NCI-H2107 treated with DMSO at 0.1 percent for 48 hours (cell line): ENCODE data around the gene ITGA8.
"Not testable (repeated sequence)": the region's sequence is repeated elsewhere in the genome, so short reads cannot be mapped to it uniquely, and the experiment has no call there.

Experiments
- DNase-seq: peaks from one replicate; lab custom pipeline; 2025; ENCODE audit not compliant: unreplicated experiment; lab: John Stamatoyannopoulos, UW

ITGA8 gene

DNA sequence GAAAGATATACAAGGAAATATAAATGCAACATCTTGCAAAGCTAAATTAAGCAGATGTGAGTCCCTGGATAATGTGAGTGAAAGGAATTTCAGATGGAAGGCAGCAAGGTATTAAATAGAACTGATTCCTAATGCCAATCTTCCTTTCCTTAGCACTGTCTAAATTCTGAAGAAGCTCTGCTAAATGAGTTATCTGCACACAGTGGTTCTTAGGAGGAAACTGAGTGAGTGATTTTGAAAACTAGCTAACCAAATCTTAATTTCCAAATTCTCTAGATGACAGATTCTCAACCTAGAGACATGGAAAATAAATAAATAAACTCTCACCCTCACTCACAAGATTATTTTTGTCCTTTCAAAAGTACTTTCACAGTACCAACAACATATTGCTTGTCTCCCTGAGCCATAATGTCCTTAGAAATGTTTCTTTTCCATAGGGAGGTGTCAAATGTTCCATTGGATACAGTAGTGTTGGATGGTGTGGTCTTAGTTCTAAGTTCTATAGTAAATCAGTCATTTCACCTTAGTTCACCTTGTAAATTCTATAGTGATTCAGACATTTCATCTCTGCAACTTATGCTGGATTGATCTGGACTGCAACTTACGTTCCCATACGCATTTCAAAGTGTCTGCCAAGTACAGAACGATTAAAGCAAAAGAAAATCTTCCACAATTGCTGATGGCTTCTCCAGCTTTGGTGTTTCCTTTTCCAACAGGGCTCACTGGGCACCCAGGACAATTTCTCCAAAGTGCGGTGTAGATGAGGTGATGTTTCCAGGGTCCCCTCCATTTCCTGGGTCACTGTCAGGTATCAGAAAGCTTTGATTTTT lies 203.3 kb downstream of the ITGA8 start:
- DNase-seq = no peak

DNA sequence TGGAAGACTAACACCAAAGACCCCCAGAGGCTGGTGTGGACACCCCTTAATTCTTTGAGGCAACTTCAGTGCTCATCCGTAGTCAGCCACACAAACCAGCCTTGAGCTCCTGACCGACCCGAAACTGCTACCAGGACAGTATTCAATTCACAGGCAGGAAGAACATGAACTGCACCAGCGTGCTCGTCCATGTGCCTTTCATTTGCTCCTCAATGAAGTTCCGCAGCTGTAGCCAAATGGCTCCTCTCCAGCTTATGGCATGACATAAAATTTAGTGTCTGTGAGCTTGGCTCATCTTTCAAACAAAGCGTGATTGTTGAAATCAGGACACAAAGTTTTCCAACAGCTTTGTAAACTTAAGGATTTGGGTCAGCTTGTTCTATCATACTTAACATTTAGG lies 204.5 kb downstream of the ITGA8 start:
- no peak for DNase-seq

DNA sequence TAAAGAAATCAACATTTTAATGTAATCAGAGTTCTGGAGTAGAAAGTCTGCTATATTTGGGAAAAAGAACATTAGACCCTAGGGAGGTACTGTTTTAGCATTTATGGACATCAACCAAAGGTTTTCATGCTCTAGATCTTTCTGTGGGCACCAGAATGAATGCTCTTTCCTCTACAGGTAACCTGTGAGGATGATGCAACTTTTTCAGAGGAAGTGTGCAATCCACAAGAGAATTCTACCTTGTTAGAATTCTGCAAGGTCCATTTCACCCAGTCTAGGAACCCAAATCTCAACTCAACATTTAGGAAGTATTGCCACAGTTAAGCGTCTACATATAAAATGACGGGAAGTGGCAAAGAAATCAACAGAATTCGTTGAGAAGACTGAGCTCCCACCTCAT lies 208.8 kb downstream of the ITGA8 start:
- DNase-seq = no peak

DNA sequence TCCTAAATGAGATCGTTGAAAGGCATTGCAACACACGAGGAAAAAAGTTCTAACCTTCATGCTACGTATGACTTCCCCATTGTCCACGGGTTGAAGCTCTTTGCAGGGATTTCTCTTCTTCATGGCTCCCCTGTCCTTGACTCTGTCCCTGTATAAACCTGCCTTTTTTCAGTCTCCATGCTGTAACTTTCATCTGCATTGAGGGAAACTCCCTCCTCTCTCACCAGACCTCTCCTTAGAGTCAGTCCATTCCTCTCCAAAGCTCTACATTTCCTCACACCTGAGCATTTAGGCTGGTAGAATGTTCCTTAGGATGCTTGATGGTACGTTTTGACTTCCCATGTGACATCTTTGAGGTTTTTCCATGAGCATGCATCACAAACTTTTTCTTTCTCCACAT lies 214.4 kb downstream of the ITGA8 start:
- no peak for DNase-seq

DNA sequence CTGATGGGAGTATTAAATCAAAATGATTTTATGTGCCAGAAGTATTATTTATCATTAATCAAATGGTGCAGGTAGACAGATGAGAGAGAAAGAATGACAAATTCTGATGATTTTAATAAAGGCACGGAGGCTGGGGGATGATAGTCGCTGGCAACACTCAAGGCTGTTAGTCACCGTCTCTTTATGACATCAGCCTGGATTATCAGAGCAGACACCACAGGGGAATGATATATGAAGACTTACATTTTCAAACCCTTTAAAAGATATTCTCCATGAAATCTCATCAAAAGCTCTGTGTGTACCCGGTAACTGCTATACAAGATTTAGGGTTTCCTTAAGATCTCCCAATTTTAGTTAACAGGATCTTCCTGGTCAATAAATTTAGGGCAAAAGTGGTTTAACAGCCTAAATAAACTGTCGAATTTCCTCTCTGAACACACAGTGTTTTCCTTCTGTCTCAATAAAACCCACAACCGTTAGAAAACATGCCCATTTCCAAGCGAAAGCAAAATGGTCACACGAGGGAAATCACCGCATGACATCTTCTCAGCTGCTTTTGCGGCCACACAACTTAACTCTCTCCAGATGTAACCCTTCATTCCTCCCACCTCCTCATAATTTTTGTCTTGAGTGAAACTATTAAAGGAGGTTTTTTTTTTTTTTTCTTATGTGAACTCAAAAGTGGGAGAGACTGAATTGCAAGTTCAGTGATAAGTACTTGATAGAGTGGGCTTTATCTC lies 215.5 kb downstream of the ITGA8 start:
- no peak for DNase-seq

DNA sequence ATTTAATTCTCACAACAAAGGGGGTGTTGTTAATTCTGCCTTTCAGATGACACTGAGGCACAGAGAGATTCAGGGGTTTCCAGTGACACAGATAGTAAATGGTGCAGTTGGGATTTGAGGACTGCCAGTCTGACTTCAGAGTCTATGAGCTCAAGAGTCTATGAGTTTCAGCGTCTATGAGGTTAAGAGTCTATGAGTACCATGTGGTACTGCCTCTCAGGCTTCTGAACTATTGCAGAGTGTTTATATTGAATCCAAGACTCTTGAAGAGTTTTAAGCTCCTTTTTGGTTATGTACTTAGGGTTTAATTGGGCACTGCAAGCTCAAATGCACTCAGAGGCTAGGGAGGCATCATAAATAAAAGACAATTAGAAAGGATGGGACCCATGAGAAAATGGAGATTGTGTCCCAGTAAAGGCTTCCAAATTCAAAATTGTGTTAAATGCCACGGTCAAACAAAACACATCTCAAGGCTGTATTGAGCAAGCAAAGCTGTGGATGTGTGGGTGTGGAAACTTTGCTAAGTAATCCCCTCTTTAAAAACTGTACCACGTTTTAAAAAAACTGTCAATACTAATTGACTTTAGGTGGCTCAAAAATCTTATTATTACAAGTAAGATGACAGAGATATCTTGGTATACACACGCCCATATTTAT lies 224.7 kb downstream of the ITGA8 start:
- no peak for DNase-seq

DNA sequence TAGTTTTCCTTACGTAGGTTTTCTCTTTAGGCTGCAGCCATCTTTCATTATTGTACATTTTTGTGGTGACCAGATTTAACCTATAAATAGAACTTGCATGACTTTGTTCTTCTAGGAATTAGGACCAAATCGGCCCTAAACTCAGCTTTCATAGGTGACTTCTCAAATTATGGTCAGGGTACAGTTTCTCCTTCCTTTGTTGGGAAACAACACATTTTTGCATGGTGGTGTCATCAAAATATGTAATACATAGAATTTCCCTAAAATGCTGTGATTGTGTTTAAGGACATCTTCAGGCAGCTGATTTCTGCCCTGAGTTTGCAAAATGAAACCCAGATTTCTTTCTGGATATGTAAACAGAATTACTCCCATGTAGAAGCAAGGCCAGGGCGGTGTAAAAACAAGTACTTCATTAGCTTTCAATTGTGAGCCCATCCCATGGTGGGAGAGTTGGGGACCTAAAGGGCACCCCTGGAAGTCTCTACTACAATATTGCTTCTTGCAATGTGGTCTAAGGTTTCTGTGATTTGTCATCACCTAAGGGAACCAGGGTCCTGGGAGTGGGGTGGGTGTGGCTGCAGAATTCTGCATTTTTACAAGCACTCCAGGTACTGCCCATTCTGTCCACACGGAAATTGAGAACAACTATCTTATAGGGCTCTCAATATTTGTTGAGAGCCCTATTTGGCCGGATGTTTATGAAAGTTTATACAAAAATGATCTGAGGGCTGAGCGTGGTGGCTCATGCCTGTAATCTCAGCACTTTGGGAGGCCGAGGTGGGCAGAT lies 227.7 kb downstream of the ITGA8 start:
- DNase-seq = no peak

DNA sequence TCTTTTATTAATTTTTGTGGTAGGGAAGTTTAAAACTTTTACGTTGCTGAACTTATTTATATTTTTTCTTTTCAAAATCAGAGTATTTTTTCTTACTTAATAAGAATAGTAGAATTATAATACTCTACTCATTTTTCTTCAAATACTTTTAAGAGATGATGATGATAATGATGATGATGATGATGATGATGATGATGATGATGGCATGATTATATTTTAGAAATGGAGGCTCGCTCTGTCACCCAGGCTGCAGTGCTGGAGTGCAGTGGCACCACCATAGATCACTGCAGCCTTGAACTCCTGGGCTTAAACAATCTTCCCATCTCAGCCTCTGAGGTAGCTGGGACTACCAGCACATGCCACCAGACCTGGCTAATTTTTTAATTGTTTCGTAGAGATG lies 230.3 kb downstream of the ITGA8 start:
- DNase-seq = no peak

DNA sequence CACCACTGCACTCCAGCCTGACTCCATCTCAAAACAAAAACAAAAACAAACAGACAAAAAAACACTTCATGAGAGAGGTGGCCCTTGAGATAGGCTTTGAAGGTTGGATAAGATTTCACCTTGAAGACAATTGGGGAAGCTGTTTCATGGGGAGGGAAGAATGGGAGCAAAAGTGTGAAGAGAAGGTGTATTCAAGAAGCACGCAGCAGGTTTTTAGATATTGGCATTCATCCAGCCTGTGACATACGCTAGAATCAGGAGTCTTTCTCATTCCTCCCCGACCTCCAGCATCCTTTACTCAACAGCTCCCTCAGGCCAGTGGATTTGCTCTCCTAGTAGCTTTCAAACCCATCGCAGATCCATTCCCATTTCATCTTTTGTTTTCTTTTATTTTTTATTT lies 232.3 kb downstream of the ITGA8 start:
- DNase-seq = no peak

DNA sequence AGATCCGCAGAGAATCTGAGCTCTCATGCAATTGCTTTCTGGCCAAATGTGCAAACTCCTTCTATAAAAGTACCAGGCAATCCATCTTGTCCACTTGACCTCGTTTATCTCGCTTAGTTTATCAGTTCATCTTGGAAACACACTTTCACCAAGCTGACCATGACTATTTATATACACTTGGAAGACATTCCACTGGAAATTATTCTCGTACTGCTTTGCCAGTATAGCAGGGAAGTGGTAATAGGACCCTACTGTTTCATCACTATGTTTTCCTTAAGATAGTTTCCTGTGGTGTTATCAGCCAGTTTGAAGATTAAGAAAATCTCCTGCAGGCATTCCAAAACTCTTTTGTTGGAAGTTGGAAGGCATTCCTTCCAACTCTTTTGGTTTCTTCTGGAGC lies 233.3 kb downstream of the ITGA8 start:
- DNase-seq = no peak

DNA sequence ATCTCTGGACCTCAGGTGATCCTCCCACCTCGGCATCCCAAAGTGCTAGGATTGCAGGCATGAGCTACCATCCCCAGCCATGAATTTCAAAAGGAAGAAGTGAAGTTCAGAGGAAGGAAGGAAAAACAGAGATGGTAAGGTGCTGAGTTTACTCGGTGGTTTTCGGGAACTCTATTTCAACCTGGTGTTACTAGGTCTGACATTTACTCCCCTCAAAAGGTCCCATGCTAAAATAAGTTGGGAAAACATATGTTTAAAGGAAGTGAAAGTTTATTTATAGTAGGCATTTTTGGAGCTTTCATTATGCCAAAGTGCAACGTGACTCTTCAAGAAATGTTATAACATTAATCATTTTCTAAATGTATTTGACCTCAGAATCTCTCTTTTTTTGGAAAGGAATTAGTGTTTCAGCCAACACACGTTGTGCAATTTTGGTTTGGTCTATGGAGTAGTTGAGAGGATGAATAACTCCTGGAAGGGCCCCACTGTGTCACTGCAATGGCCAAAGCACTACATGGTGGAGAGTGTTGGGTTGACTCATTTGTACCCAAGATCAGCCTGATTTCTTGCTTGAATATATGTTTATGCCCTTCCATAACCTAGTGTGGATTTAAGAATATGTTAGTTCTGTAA lies 233.9 kb downstream of the ITGA8 start:
- DNase-seq = no peak

DNA sequence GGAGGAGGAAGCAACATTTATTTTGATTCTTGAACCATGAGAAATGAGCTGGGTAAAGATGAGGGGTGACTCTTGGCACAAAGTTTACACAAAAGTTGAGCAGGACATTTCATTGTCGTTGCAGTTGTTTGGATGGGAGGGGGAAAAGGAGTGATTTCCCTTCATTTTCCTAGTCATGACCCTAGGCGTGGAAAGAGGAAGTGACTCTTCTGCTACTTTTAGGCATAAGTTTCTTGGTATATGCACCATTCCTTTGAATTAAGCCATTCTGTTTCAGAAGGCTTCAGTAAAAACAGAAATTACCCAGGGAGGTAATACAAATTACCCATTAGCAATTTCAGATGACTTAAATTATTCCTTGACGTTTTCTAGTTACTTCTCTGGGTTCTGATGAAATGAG lies 234.7 kb downstream of the ITGA8 start:
- no peak for DNase-seq

DNA sequence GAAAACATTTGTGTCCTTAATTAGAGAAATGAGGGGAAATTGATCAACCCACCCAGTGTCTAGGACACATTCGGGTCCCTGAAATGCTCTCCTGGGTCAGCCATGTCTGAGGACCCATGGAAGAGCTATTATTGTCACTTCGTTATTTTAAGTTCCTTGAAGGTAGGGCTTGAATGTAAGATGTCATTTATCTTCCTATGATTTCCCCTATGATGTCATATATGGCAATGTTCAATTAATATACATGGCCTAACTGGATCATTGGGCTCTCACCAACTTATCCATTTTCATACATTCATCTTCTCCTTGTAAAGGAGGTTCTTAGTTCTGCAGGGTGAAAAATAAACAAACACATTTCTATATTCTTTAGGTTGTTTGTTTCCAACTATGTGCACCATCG lies 235.6 kb downstream of the ITGA8 start:
- DNase-seq = no peak

DNA sequence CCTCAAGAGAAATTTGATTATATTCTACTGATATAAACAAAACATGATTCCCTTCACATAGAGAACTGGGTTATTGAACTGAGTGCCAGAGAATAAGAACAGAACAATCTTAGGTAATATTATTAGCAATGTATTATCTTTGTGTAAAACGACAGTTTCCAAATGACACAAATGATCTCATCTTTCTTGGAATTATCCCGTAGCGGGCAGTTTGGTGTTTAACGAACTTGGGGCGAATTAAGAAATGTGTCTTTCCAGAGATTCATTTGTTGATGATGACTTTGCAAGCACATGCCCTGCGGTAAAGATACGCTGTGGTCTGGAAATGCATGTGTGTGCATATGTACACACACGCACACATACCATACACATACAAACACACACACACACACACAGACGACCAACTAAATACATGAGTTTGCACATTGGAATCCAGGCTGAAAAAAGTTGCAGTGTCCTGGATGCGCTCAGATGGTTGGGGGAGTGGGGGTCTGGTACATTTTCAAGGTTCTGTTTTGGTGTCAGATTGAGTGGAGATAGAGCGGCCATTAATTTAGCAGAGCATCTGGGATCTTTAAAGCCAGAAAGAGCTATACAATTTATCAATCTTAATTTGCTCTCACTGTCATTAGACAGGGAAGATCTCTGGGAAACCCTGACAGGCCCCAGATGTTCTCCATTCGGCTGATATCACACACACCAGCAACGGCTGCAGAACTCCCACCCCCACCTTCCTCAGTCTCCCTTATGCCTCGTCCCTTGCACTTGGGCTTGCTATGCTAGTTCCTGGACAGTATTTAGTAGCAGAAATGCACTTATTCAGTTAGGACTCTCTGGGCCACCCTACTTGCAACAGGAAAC lies 236.3 kb downstream of the ITGA8 start:
- no peak for DNase-seq

DNA sequence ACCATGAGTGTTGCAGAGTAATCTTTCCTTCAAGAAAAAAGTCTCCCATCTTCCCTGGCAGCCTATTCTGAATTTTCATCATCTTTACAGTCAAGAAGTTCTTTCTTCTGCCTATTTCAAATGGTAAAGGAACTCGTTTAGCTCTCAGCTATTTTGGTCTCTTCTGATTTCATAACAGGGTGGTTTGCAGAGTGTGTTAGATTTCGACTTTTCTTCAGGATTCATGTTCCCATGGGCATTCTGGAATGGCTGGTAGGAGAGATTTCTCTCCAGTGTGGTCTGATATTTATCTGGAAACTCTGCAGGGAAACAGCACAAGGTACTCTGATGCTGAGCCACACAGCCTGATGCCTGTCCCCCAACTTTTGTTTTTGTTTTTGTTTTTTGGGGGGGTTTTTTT lies 237.6 kb downstream of the ITGA8 start:
- no peak for DNase-seq

DNA sequence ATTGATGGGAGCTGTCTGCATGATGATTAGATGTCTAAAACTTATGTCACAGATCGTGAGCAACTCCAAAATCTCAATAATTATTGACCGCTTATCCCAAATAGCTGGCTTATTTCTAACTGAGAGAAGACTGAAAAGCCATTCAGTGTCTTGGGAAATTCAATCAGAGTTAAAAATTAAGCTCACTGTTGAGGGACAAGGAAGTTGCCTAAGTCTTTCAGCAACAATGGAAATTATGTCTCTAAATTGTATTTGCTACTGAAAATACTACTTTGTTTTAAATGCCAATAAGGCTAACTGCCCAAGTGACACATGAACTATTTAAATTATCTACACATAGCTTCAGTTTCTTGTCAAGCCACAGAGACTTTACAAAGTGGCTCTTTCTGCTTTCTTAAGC lies 240.8 kb downstream of the ITGA8 start:
- no peak for DNase-seq

DNA sequence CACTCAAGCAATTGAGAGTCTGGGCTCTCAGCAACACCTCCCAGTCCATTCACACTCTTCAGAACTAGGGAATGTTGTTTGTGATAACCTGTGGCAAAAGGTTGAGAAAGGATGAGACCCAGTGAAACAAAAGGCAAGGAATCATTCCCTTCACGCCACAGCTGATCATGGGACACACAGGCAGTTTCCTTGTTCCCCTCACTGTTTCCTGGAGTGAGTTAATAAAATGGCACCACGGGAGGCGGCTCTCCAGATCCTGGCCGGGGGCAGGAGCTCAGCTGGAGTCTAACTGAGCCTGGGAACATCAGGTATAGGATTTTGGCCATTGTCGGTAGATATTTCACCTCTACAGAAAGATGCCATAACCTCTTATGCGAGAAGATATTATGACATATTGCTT lies 241.3 kb downstream of the ITGA8 start:
- DNase-seq = no peak

DNA sequence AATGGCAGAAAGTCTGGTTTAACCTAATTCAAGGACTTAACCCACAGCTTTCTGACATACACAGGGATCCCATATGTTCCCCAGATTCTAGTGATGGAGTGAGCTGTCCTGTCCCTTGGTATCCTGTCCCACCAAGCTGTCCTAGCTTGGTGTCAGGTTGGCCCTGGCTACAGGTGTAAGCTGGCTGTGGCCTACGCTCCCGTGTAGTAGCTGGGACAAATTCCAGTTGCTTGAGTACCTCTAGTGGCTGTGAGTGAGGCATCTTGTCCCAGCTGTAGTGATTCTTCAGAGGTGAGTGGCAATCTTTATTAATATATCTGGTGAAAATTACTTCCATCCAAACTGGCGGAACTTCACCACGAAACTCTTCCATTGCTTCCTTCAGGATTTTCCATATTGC lies 243.4 kb downstream of the ITGA8 start:
- DNase-seq = no peak

DNA sequence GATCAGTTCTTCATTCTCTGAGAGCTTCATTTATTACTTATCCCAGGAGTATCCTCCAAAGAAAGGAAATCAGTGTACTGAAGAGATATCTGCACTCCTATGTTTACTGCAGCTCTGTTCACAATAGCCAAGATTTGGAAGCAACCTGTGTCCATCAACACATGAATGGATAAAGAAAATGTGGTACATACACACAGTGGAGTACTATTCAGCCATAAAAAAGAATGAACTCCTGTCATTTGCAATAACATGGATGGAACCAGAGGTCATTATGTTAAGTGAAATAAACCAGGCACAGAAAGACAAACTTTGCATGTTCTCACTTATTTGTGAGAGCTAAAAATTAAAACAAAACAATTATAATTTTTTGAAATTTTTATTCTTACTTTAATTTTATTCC lies 244.3 kb downstream of the ITGA8 start:
- not testable (repeated sequence) for DNase-seq

DNA sequence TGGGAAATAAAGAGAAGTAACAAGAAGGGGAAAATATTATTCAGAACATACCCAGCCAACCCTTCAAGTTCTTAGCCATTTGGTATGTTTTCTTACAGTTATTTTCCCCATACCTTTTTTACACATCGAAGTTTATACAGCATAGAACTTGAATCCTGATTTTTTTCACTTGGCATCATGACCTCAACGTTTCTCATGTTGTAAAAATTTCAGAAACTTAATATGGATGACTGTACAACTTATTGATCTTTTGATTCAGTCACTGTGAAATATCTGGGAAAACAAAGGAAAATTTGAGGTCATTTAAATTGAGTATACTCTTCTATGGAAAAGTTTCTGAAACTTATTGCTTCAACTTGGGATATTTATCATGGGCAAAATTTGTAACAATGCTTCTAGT lies 245.1 kb downstream of the ITGA8 start:
- DNase-seq = no peak
